HG02884 (cell line): ENCODE results near the gene ORM1.

Source experiments
- ATAC-seq: cut with Tn5 transposase; IDR thresholded peaks from one replicate; pipeline ENCODE4 v1.9.1; 2021; ENCODE audit warnings: mild to moderate bottlenecking, moderate library complexity; ENCODE audit not compliant: unreplicated experiment

The ORM1 gene

DNA sequence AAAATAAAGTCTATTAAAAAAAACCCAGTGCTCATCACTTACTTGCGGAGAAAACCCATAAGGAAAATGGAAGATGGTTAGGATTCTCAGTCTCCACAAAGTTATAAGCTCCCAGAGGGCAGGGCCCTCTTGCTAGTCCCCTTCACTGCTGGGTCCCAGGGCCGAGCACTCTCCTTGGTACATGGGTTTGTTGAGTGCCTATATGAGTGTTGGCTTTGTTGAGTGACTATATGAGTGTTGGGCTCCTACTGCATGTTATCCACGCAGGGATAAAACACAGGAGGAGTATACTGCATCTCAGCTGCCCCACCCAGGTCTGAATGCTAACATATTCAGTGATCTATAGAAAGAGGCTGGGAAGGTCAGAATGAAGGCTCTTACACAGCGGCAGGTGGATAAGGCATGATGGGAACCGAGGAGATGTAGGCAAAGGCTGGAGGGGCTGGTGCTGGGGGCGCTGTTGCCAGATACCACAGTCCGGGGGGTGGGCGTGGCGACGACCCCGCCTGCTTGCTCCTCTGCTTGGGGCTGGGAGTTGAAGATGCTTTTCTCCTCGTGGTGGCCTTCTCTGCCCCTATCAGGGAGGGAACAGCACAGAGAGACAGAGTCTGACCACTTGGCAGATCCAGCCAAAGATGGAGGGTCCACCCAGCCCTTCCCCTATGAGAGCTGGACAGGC, 18.4 kb downstream of the ORM1 start:
- ATAC-seq = no peak

DNA sequence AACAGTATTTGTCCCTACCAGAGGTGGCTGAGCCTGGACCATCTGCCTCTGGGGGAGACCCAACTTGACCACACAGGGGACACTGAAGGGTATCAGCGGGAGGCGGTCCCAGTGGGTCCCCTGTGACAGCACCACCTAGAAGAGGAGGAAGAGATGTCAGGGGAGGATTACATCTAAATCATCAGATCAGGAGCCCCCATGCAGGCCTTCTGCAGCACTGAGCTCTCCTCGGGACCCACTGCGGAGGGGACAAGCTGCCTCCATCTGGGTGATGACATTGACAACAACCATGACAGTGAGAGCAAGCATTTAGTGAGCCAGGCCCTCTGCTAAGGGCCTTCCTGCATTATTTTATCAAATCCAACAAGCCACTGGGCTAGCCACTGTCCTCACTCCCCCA, 19.1 kb downstream of the ORM1 start:
- no peak for ATAC-seq

DNA sequence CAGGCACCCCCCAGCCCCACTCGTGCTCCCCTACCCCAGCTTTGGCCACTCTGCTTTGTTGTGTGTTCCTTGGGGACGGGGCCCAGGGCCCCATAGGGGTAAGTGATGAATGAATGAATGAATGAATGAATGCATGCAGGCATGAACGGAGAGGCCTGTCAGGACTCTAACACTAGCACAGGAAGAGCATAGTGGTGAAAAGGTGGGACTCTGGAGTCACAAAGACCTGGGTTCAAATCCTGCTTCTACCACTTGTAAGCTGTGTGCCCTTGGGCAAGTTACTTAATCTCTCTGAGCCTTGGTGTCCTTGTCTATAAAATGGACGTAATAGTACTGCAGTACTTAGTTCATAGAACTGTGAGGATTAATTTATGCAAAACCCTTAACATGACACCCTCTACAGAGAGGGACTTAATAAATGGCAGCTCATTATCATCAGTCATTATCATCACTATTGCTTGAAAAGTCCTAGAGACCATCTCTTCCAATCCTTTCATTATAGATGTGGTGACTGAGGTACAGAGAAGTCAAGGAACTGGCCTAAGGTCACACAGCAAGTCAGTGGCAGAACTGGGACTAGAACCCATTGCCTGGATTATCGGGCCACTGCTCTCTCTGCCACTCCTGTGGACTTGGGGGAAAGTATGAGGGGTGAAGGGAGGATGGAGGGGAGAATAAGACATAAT, 20.0 kb downstream of the ORM1 start:
- no peak for ATAC-seq

DNA sequence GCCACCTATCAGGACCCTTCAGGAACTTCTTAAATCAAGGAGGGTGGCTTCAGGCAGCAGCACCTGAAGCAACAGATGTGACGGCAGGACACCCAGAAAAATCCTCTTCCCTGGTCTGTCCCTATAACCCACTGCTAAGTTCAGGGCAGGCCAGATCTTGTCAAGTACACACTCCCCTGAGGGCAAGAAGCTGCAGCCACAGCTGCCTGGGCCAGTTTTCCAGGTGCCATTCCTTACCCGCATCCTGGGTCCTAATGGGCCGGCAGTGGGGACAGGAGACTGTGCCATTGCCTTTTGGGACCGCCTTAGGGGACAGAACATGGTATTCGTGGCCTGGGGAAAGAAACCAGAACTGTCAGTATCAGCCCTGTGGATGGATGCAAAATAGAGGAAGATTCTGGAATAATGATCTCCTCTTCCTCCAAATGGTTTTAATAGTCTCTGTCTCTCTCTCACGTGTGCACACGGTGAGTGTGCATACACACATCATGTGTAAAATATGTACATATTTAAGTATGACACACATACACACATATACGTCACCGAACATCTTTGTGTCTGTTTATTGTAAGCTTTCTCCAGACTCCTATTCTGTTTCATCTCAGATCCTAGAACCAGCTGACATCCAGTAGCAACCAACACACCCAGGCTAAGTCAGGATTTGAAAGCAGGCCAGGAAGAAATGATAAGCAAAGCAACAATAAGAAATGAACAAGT, 20.7 kb downstream of the ORM1 start:
- ATAC-seq = no peak

DNA sequence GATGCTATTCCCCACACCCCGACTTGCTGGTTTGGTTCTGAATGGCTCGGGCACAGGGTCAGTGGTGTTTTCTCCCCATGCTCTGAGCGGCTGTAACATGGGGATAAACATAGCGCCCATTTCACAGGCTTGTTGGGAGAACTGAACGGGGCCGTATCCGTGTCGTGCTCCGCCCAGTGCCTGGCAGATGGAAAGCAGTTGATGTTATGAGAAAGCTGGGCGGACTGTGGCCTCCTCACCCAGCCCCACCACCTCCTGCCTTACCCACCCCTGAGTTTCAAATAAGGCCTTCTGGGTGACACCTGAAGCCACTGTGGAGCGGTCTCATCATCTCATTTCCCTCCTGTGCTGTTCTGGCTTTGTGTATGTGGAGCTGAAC, 21.3 kb downstream of the ORM1 start:
- no peak for ATAC-seq

DNA sequence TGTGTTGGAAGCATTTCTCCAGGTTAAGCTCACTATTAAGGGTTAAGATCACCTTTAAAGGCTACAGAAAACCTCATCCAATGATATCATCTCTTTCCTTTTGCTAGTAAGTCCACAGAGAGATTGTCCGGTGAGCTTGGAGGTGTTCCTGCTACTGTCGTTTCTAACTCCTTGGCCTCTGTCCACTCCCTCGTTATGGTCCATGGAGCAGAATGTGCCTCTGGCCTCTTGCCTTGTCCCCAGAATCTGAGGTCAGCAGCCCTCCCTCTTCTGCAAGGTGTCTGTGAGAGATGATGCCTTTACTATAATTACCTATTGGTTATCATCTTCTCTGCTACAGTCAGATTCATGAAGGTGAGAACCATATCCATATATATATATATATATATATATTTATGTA, 21.8 kb downstream of the ORM1 start:
- ATAC-seq = no peak

DNA sequence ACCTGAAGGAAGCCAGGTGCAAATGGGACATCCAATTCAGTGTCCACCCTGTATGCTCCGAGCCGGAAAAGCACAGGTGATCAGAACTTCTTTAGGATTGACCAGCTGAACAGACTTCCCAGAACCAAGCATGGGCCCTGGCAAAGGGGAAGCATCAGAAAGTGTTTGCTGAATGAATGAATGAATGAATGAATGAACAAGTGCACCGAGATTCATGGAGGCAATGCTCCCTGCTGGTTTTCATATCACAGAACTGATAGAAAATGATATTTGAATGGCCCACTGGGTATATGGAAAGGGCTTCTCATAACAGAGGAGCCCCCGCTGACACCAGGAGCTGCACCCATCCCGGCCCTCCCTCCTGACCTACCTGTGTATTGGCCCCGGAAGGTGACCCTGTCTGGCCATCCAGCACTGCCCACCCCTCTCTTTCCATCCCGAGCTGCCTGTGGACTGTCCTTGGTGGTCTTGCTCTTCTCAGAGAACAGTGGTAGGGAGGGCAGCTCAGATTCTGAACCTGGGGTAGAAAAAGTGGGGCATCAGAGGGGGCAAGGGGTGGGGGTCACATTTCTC, 22.7 kb downstream of the ORM1 start:
- no peak for ATAC-seq

DNA sequence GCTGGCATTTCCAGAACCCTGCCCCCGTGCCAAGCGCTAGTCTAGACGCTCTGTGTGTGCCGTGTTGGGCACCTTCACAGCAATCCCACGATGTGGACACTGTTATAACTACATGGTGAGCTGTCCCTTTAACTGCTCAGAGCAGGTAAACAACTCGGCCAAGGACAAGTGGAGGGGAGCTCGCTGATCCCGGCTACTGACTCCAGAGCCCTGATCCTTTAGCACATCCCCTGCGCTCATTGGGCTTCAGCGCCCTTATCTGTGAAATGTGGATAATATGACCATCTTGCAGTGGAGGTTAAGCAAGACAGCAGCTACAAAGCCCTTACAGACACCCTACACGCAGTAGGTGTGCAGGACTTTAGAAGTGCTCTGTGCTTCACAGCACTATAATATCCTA, 23.2 kb downstream of the ORM1 start:
- ATAC-seq = no peak

DNA sequence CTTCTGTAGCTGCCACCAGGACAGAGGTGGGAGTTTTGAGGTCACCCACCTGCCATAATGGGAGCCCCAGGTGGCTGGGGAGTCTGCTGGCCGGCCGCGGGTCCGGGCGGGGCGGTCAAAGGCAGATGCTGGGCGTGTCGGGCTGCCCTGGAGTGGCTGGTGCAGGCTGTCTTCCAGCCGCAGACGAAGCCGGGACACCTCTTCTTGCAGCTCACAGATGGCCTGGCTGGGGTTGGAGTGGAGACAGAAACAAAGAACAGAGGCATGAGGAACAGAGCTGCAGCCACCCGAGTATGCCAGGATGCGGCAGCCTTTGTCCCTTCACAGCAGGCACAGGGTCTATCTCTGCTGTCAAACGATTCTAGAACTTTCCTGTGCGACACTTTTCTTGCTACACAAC, 24.8 kb downstream of the ORM1 start:
- ATAC-seq = no peak

DNA sequence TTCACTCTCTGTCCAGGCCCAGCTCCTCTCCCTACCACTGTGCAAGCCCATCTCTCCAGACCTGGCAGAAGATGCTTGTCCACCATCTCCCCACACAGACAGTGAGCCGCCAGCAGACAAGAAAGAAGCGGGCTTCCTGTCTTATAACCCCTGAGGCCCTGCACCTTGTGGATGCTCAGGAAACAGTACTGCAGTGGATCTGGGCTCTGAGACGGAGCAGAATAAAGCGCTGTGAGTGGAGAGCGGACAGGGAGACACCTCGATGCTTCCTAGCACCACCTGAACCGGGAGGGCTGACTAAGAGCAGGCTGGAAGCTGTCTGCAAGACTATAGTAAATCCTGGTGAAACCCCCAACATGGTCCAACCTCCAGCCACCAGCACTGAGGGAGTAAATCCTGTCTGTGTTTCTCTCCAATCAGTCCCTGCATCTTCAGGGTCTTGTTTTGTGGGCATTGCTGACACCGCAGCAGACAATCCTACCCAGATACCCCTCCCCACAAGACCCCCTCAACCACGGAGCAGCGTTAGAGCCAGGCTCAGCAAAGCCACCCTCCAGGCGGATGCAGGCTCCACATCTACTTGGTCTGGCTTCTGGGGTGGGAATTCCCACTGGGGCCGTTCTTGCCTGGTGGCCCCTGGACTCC, 25.5 kb downstream of the ORM1 start:
- ATAC-seq = no peak

DNA sequence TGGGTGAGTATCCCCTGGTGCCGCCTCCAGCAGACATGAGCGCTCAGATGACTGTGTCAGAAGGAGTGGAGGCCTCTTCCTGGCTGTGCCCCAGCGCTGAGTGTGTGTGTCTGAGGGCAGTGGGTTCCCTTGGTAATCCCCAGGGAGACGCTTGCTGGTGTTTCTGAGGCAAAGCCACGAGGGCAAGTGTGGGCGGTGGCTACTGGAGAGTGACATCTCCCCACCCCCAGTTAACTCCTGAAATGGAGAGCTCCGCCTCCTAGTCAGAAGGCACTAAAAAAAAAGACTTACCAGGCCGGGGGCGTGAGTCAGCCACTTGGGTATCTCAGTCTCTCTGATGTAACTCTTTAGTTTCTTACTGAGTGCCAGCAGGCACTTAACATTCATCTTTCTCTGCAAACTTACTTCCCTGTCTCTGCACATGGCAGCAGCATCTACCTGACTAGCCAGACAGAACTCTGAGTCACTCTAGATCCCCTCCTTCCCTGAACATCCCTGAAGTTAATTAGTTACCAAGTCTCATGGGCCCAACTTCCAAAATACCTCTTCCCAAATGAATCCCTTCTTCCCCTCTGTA, 26.1 kb downstream of the ORM1 start:
- peak; percentile 81 for ATAC-seq

DNA sequence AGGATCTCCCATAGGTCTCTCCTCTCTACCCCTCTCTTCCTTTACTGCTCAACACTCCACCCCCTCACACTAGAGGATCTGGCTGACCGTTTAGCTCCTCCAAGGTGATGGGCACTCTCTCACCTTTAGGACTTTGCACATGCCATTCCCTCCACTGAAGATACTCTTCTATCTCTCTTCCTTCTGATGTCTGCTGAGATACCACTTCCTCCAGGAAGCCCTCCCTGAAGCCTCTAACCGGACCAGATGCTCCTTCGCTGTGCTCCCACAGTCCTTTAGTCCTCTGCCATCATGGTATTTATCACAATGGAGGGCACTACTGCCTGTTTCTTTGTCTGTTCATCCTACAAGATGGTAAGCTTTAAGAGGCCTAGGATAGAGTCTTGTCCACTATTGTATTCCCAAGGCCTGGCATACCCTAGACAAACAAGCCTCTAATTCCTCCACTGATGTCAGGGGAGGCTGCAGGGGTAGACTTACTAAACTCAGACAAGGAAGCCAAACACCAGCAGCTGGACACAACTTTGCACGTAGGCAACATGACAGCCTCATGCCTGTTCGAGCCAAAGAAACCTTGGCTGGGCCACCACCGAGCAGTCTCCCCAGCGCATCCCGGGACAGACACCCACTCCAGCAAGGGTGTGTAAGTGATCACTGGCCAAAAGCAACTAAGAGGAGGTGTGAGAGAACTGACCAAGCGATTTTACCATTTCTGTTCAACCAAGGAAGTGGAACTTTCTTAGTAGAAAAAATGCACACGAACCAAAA, 27.0 kb downstream of the ORM1 start:
- ATAC-seq = no peak

DNA sequence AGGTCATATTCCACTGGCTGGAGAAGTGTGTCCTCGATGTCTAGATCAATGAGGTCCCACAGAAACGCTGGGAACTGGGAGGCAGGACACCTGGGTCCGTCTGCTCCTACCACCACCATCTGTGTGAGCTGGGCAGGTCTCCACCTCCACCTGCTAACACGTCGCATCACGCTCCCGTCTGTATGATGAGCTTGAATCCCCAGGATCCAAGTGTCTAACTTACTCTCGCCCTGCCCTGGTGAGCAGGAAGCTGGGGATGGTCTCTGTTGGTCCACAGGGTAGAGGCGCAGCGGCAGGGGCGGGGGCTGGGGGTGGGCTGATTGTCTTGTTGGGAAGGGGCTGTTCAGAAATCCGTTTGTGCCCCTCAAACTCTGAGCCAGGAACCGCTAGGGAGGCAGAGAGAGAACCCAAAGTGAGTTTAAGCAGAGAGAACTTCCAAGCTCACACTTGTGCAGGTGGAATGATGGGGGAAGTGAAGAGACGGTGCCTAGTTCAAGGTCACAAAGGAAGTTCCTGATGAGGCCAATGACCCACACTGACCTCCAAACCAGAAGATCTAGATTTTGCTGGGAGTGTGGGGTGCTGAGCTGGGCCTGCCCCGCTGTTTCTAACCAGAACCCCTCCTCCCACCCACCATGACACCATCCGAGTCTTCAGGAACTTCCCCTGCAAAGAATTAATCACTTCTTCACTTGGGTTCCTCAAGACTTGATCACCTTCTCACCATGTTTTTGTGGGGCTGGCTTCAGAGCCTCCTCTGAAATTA, 27.9 kb downstream of the ORM1 start:
- no peak for ATAC-seq

DNA sequence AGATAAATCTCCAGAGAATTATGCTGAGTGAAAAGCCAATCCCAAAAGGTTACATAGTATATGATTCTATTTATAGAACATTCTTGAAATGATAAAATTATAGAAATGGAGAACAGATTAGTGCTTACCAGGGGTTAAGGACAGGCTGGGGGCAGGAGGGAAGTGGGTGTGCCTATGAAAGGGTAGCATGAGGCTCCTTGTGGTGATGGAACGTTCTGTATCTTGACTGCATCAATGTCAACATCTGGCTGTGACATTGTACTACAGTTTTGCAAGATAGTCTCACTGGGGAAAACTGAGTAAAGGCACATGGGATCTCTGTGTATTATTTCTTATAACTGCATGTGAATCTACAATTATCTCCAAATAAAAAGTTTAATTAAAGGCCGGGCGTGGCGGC, 29.0 kb downstream of the ORM1 start:
- no peak for ATAC-seq

DNA sequence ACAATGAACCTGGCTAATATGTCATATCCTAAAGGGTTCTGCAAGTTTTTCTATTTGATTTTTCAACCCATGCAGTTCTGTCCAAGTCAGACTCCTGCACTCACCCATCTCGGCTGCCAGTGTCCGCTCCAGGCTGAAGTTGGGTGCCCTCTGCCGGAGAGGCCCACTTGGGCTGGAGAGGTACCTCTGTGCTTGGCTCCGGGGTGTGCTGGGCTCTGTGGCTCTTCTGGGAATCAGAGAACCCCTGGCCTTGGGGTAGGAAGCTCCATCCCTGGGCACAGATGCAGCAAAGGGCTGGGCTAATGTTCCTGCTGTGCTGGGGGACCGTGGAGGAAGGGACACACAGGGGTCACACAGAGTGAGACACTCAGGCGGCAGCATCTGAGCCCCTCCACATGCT, 32.9 kb downstream of the ORM1 start:
- ATAC-seq = no peak

DNA sequence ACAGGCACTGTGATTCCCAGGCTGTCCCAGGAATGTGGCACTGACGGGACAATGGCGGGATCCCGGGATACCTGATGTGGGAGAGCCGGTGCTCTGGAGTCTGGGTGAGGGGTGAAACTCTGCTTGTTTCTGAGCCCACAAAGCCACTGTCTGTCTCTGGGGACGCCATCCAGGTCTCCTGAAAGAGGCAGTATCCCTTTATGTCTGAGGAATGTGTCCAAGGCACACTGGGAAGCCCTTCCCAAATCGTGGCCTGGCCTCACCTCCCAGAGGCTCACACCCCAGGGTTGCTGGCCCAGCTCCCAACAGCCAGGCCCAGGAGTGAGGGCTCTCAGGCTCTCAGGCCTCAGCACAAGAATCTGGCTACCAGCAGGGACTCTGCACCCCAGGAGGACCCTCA, 33.9 kb downstream of the ORM1 start:
- ATAC-seq = no peak

DNA sequence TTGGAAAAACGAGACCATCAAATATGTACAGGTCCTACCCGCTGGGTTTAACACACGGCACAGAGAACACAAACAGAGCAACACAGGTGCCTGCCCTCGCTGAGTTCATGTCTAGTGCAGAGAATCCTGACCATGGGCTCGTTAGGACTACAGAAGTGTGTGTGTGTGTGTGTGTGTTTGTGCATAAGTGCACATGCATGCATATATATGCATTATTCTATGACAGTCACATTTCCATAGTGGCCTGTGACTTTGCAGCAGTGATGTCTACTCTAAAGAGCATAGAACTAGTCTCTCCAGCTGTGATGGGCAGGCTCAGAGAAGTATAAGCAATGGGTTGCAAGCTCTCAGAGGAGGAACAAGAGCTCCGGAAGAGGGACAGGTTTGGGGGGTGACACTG, 34.5 kb downstream of the ORM1 start:
- no peak for ATAC-seq

DNA sequence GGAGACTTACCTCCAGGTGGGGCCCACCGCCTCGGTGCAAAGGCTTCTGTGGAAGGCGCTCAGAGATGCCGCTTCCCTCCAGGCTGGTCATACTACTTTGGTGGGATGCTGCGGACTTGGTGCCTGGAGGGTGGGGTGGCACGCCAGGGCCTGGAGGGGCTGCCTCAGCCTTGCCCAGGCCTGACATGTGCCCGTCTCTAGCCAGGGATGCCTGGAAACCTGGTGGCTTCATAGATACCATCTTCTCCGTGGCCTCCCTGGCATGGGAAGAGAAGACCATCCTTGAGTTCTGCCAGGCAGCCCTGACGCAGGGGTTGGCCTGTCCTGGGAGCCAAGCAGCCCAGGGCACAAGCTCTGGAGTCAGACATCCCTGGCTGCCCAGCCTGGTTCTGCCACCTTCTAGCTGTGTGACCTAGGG, 35.0 kb downstream of the ORM1 start:
- no peak for ATAC-seq

DNA sequence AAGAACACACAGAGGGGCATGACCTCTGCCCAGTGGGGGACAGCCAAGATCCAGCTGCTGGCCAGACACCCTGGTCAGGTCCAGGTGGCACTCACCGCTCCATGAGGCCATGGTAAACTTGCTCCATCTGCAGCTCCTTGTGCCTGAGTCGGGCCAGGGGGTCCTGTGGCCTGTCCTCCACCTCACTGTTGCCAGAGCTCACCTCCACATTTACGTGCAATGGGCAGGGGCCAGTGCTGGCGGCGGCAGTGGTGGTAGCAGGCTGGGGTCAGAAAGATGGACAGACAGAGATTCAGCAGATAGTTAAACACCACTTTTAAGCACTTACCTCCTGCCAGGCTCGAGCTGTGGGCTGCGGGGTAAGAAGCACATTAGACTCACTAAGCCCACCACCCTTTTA, 36.9 kb downstream of the ORM1 start:
- no peak for ATAC-seq

DNA sequence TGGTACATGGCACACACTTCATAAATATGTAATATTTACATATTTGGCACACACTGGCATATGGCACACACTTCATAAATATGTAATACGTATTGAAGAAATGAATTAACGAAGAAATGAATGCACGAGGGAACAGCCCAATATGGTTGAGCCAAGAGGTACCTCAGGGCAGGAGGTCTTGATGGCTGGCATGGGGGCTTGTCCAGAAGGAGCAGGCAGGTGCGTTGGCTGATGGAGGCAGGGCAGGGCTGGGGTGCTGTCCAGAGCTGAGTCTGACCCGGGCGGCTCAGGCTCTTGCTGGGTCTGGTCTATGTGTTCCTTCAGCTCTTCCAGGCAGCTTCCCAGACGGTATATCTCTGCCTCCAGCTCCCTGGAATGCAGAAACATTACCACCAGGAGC, 38.6 kb downstream of the ORM1 start:
- ATAC-seq = no peak
